DOHH2 (cell line): ENCODE data around the gene TIMM21.

ENCODE experiments used
- H3F3A ChIP-seq: fragments of 200-600 bp; sonication (generic), shearing (Covaris generic); 2 replicates; pipeline ENCODE4 v1.6.0; 2016; ENCODE audit warnings: antibody characterized with exemption, mild to moderate bottlenecking; ENCODE audit not compliant: control insufficient read depth, insufficient read depth
- H3K27ac ChIP-seq: fragments of 200-600 bp; sonication (generic); 2 replicates; pipeline ENCODE4 v1.5.1; 2014; ENCODE audit warnings: low read depth, mild to moderate bottlenecking, low read length, moderate library complexity
- H3K27me3 ChIP-seq: fragments of 200-600 bp; sonication (generic); 2 replicates; pipeline ENCODE4 v1.6.1; 2014; ENCODE audit warnings: mild to moderate bottlenecking, low read length, mixed read lengths; ENCODE audit not compliant: control insufficient read depth
- H3K36me3 ChIP-seq: fragments of 200-600 bp; sonication (generic); 2 replicates; pipeline ENCODE4 v1.6.1; 2014; ENCODE audit warnings: mild to moderate bottlenecking, low read length, moderate library complexity, mixed read lengths; ENCODE audit not compliant: control insufficient read depth
- H3K4me1 ChIP-seq: fragments of 200-600 bp; sonication (generic); 2 replicates; pipeline ENCODE4 v1.6.1; 2014; ENCODE audit warnings: mild to moderate bottlenecking, low read length, mixed read lengths; ENCODE audit not compliant: control insufficient read depth
- H3K4me2 ChIP-seq: fragments of 200-600 bp; sonication (generic); 2 replicates; pipeline ENCODE4 v1.6.0; 2014; ENCODE audit warnings: mild to moderate bottlenecking, low read length, moderate library complexity
- H3K4me3 ChIP-seq: fragments of 200-600 bp; sonication (generic); 2 replicates; pipeline ENCODE4 v1.5.1; 2014; ENCODE audit warnings: mild to moderate bottlenecking, low read length, mixed read lengths
- H3K79me2 ChIP-seq: fragments of 200-600 bp; sonication (generic); 2 replicates; pipeline ENCODE4 v1.6.1; 2014; ENCODE audit warnings: mild to moderate bottlenecking, low read length, mixed read lengths; ENCODE audit not compliant: control insufficient read depth
- H3K9me2 ChIP-seq: fragments of 200-600 bp; sonication (generic); replicated peaks from 2 replicates; pipeline ENCODE4 v1.6.1; 2014; ENCODE audit warnings: mild to moderate bottlenecking, low read length, mixed read lengths; ENCODE audit not compliant: control insufficient read depth
- H3K9me3 ChIP-seq: fragments of 200-600 bp; sonication (generic); 2 replicates; pipeline ENCODE4 v1.6.1; 2014; ENCODE audit warnings: antibody characterized with exemption, low read length, mixed read lengths; ENCODE audit not compliant: control insufficient read depth, insufficient read depth
- H4K20me1 ChIP-seq: fragments of 200-600 bp; sonication (generic); 2 replicates; pipeline ENCODE4 v1.6.0; 2014; ENCODE audit warnings: low read depth, mild to moderate bottlenecking, antibody characterized with exemption, low read length, moderate library complexity; ENCODE audit not compliant: control insufficient read depth, insufficient read depth
- EZH2phosphoT487 ChIP-seq: fragments of 200-600 bp; sonication (generic); IDR thresholded peaks from 2 replicates; pipeline ENCODE4 v1.6.1; 2017; ENCODE audit warnings: borderline replicate concordance, mild to moderate bottlenecking, antibody characterized with exemption, low read length, moderate library complexity, mixed read lengths
- TF ChIP-seq, protein P1 (sequence below): fragments of 200-600 bp; sonication (generic); IDR thresholded peaks from one replicate; pipeline ENCODE4 v1.5.1; 2014; ENCODE audit warnings: antibody characterized with exemption, mild to moderate bottlenecking, low read depth, low read length; ENCODE audit not compliant: poor library complexity, severe bottlenecking

TIMM21 gene

GRCh38 chr18:74116633-74117554 lies 31.4 kb upstream of the TIMM21 start:
- H4K20me1 ChIP-seq, result no peaks in the 10 kb centered on the region
- H3F3A ChIP-seq, result no peaks in the 10 kb centered on the region
- TF ChIP-seq, protein P1, sequence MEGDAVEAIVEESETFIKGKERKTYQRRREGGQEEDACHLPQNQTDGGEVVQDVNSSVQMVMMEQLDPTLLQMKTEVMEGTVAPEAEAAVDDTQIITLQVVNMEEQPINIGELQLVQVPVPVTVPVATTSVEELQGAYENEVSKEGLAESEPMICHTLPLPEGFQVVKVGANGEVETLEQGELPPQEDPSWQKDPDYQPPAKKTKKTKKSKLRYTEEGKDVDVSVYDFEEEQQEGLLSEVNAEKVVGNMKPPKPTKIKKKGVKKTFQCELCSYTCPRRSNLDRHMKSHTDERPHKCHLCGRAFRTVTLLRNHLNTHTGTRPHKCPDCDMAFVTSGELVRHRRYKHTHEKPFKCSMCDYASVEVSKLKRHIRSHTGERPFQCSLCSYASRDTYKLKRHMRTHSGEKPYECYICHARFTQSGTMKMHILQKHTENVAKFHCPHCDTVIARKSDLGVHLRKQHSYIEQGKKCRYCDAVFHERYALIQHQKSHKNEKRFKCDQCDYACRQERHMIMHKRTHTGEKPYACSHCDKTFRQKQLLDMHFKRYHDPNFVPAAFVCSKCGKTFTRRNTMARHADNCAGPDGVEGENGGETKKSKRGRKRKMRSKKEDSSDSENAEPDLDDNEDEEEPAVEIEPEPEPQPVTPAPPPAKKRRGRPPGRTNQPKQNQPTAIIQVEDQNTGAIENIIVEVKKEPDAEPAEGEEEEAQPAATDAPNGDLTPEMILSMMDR, result peak; percentile 74
- TF ChIP-seq EZH2phosphoT487, result no peak
- H3K4me2 ChIP-seq, result no peak overlapping the region
- H3K4me3 ChIP-seq, result no peak overlapping the region
- H3K9me2 ChIP-seq, result no peaks in the 10 kb centered on the region
- no peaks in the 10 kb centered on the region for H3K79me2 ChIP-seq
- H3K27me3 ChIP-seq, result no peaks in the 10 kb centered on the region; the same call in 1 of the 2 replicates
- no peaks in the 10 kb centered on the region for H3K9me3 ChIP-seq
- no peak overlapping the region for H3K27ac ChIP-seq
- no peaks in the 10 kb centered on the region for H3K4me1 ChIP-seq
- no peaks in the 10 kb centered on the region for H3K36me3 ChIP-seq

GRCh38 chr18:74123200-74123599 lies 25.1 kb upstream of the TIMM21 start:
- Histone ChIP-seq H3K4me3 (no peak overlapping the region), H3K79me2 (no peaks in the 10 kb centered on the region), H3K9me3 (no peaks in the 10 kb centered on the region), H4K20me1 (no peaks in the 10 kb centered on the region), H3K9me2 (no peaks in the 10 kb centered on the region), H3K36me3 (no peaks in the 10 kb centered on the region), H3K4me2 (no peak overlapping the region), H3F3A (no peaks in the 10 kb centered on the region), H3K4me1 (no peaks in the 10 kb centered on the region), H3K27me3 (no peaks in the 10 kb centered on the region; the same call in 1 of the 2 replicates), H3K27ac (no peak overlapping the region)
- TF ChIP-seq EZH2phosphoT487, result no peak
- TF ChIP-seq, protein P1, result no peak

- no peak overlapping the region for H3K4me3 ChIP-seq
- no peaks in the 10 kb centered on the region for H3K79me2 ChIP-seq
- no peaks in the 10 kb centered on the region for H3F3A ChIP-seq
- H3K36me3 ChIP-seq, result no peaks in the 10 kb centered on the region
- H3K9me3 ChIP-seq, result no peaks in the 10 kb centered on the region
- H3K4me2 ChIP-seq, result no peak overlapping the region
- TF ChIP-seq, protein P1, result no peak
- TF ChIP-seq EZH2phosphoT487, result no peak
- no peaks in the 10 kb centered on the region for H4K20me1 ChIP-seq
- H3K9me2 ChIP-seq, result no peaks in the 10 kb centered on the region
- H3K27ac ChIP-seq, result no peak overlapping the region
- H3K4me1 ChIP-seq, result no peaks in the 10 kb centered on the region
- H3K27me3 ChIP-seq, result peaks cover 2% of the 10 kb centered on the region; the same call in 1 of the 2 replicates
These were observed 23.7 kb upstream of the TIMM21 start for GRCh38 chr18:74124642-74125041.
